Tibial artery (tissue), 4 donors: ENCODE data around the gene VAC14.

Source experiments
- DNase-seq, 2 donors: peaks; one replicate each; pipeline ENCODE4 v3.0.0-alpha.2; 2019
- H3K27ac ChIP-seq, 2 donors: fragments of 200-600 bp; sonication (generic) in 1 of 2; 1 replicate in 1 of 2; 2 replicates in 1 of 2; pipeline ENCODE4 v1.5.1; 2018 to 2019; ENCODE audit warnings: mild to moderate bottlenecking in 1 of 2
- H3K27me3 ChIP-seq, 2 donors: fragments of 200-600 bp; sonication (generic) in 1 of 2; one replicate each; pipeline versions ENCODE4 v1.5.1 to v1.6.0; 2016 to 2019
- H3K36me3 ChIP-seq, 3 donors: fragments of 200-600 bp; sonication (generic) in 2 of 3; one replicate each; pipeline ENCODE4 v1.5.1; 2016 to 2019; ENCODE audit warnings: mild to moderate bottlenecking in 2 of 3
- H3K4me1 ChIP-seq, 4 donors: fragments of 200-600 bp; sonication (generic) in 2 of 4; 1 replicate in 3 of 4; 2 replicates in 1 of 4; pipeline ENCODE4 v1.5.1; 2016 to 2019
- H3K4me3 ChIP-seq, 2 donors: fragments of 200-600 bp; sonication (generic) in 1 of 2; 1 replicate in 1 of 2; 2 replicates in 1 of 2; pipeline ENCODE4 v1.5.1; 2018 to 2019; ENCODE audit warnings: mild to moderate bottlenecking in 2 of 2
- H3K9me3 ChIP-seq, 3 donors: fragments of 200-600 bp; sonication (generic) in 1 of 3; one replicate each; pipeline ENCODE4 v1.5.1; 2016 to 2019
- CTCF ChIP-seq, 2 experiments: fragments of 200-600 bp in 1 of 2; fragments of 450-650 bp in 1 of 2; IDR thresholded peaks; one replicate each; pipeline ENCODE4 v1.5.1; 2017 to 2019; ENCODE audit warnings: antibody characterized with exemption in 2 of 2, mild to moderate bottlenecking in 1 of 2, moderate library complexity in 1 of 2
- intact Hi-C: fragments of 100-400 bp; cut with DNase I; formaldehyde crosslinking; loops from one replicate; pipeline ENCODE4 v1.15.0; 2023; ENCODE audit warnings: low total_unique reads

VAC14 gene

GRCh38 chr16:70657956-70658355 lies 143.0 kb downstream of the VAC14 start:
- Histone ChIP-seq H3K9me3 (no peaks in the 10 kb centered on the region), H3K36me3 (peaks cover 3 to 57% (median 3%) of the 10 kb centered on the region in 3 donors), H3K27me3 (no peaks in the 10 kb centered on the region), H3K27ac (no peak overlapping the region), H3K4me3 (no peak overlapping the region), H3K4me1 (peaks cover 0 to 23% (median 13%) of the 10 kb centered on the region in 4 donors)
- no peak for TF ChIP-seq CTCF (IDR thresholded peaks at IDR 0.05)
- DNase-seq = peak in 1 of 2 donors; percentile 55
- intact Hi-C loops = loop anchor here (10.0 kb wide), 1 partner anchor 293 kb away; no protein-coding TSS in a partner anchor

GRCh38 chr16:70656712-70657263 lies 144.2 kb downstream of the VAC14 start:
- peaks cover 0 to 12% (median 5%) of the 10 kb centered on the region in 4 donors for H3K4me1 ChIP-seq
- H3K36me3 ChIP-seq = peaks cover 0 to 48% (median 0%) of the 10 kb centered on the region in 3 donors
- no peaks in the 10 kb centered on the region for H3K9me3 ChIP-seq
- no peak for DNase-seq
- TF ChIP-seq CTCF (IDR thresholded peaks at IDR 0.05) = no peak
- intact Hi-C loops = loop anchor here (10.0 kb wide), 1 partner anchor 292 kb away; no protein-coding TSS in a partner anchor
- H3K27me3 ChIP-seq = no peaks in the 10 kb centered on the region
- no peak overlapping the region for H3K27ac ChIP-seq
- H3K4me3 ChIP-seq = no peak overlapping the region

- Histone ChIP-seq H3K27me3 (no peaks in the 10 kb centered on the region), H3K9me3 (no peaks in the 10 kb centered on the region), H3K36me3 (peaks cover 0 to 45% (median 0%) of the 10 kb centered on the region in 3 donors), H3K4me3 (no peak overlapping the region), H3K4me1 (peaks cover 0 to 12% (median 5%) of the 10 kb centered on the region in 4 donors), H3K27ac (no peak overlapping the region)
- intact Hi-C loops = loop anchor here (10.0 kb wide), 1 partner anchor 291 kb away; no protein-coding TSS in a partner anchor
- DNase-seq = no peak
- TF ChIP-seq CTCF (IDR thresholded peaks at IDR 0.05) = no peak
Measured at GRCh38 chr16:70656065-70656711, 144.8 kb downstream of the VAC14 start.

- H3K4me1 ChIP-seq = peaks cover 0 to 6% (median 5%) of the 10 kb centered on the region in 4 donors
- peak overlapping the region in 1 of 2 donors; percentile 17 for H3K4me3 ChIP-seq
- intact Hi-C loops = loop anchor here (5.0 to 10.0 kb wide), 3 partner anchors 87 to 289 kb away; no protein-coding TSS in a partner anchor
- H3K27ac ChIP-seq = peak overlapping the region; percentile 40 to 41
- H3K27me3 ChIP-seq = no peaks in the 10 kb centered on the region
- peak; percentile 86 to 91 for DNase-seq
- H3K9me3 ChIP-seq = no peaks in the 10 kb centered on the region
- peaks cover 0 to 39% (median 0%) of the 10 kb centered on the region in 3 donors for H3K36me3 ChIP-seq
- TF ChIP-seq CTCF (IDR thresholded peaks at IDR 0.05) = peak; percentile 87 to 96
Measured at GRCh38 chr16:70653809-70654771, 146.9 kb downstream of the VAC14 start.

- TF ChIP-seq CTCF (IDR thresholded peaks at IDR 0.05) = no peak
- no peak for DNase-seq
- intact Hi-C loops = loop anchor here (5.0 to 10.0 kb wide), 3 partner anchors 86 to 289 kb away; no protein-coding TSS in a partner anchor
- H3K4me3 ChIP-seq = no peak overlapping the region
- H3K36me3 ChIP-seq = peaks cover 0 to 32% (median 0%) of the 10 kb centered on the region in 3 donors
- no peaks in the 10 kb centered on the region for H3K27me3 ChIP-seq
- no peaks in the 10 kb centered on the region for H3K9me3 ChIP-seq
- peaks cover 0 to 6% (median 5%) of the 10 kb centered on the region in 4 donors for H3K4me1 ChIP-seq
- no peak overlapping the region for H3K27ac ChIP-seq
Measured at GRCh38 chr16:70653406-70653805, 147.6 kb downstream of the VAC14 start.
